Progenitor cell of endocrine pancreas (in vitro differentiated cells): Measurements from ENCODE around the gene TIGD6. TPM values are rescaled to one million over a fixed set of nuclear protein-coding genes. Genes with fewer than 3 reads are reported as not detected.

Experiments
- DNase-seq: peaks from one replicate; pipeline ENCODE4 v3.0.0; 2021; ENCODE audit warnings: low spot score; ENCODE audit not compliant: unreplicated experiment
- H3K27ac Mint-ChIP-seq: 2 replicates; pipeline ENCODE4 v1.8.0; 2021; ENCODE audit warnings: mild to moderate bottlenecking, moderate library complexity, mixed read lengths
- H3K27me3 Mint-ChIP-seq: 2 replicates; pipeline ENCODE4 v1.8.0; 2021; ENCODE audit warnings: mixed read lengths
- H3K36me3 Mint-ChIP-seq: 2 replicates; pipeline ENCODE4 v1.8.0; 2022; ENCODE audit warnings: mixed read lengths; ENCODE audit not compliant: insufficient read depth
- H3K4me1 Mint-ChIP-seq: 2 replicates; pipeline ENCODE4 v1.8.0; 2021; ENCODE audit warnings: low read depth, mixed read lengths
- H3K4me3 Mint-ChIP-seq: 2 replicates; pipeline ENCODE4 v1.8.0; 2021; ENCODE audit warnings: low read depth, mild to moderate bottlenecking, moderate library complexity, mixed read lengths
- H3K9me3 Mint-ChIP-seq: 2 replicates; pipeline ENCODE4 v1.8.0; 2021; ENCODE audit warnings: low read depth, mixed read lengths
- CTCF ChIP-seq: fragments of 200-600 bp; sonication (generic); IDR thresholded peaks from one replicate; pipeline ENCODE4 v1.5.0; 2021; ENCODE audit warnings: antibody characterized with exemption, mild to moderate bottlenecking; ENCODE audit not compliant: unreplicated experiment
- total RNA-seq: library from RNA; stranded (reverse); gene quantifications from 2 replicates; pipeline ENCODE4 v1.2.1, GENCODE V29; 2021

TIGD6 gene
- total RNA-seq, 1 donor from 2014 or later = 4.2 TPM

- H3K9me3 Mint-ChIP-seq = no peaks in the 10 kb centered on the region
- no peak for DNase-seq
- H3K36me3 Mint-ChIP-seq = peaks cover 2% of the 10 kb centered on the region
- peaks cover 21% of the 10 kb centered on the region for H3K4me1 Mint-ChIP-seq
- peak overlapping the region; percentile 86 for H3K4me3 Mint-ChIP-seq
- no peak for TF ChIP-seq CTCF
- H3K27ac Mint-ChIP-seq = peak overlapping the region; percentile 96
- H3K27me3 Mint-ChIP-seq = no peaks in the 10 kb centered on the region
Measured at GRCh38 chr5:149999359-149999758, 1.1 kb downstream of the TIGD6 start.

DNA sequence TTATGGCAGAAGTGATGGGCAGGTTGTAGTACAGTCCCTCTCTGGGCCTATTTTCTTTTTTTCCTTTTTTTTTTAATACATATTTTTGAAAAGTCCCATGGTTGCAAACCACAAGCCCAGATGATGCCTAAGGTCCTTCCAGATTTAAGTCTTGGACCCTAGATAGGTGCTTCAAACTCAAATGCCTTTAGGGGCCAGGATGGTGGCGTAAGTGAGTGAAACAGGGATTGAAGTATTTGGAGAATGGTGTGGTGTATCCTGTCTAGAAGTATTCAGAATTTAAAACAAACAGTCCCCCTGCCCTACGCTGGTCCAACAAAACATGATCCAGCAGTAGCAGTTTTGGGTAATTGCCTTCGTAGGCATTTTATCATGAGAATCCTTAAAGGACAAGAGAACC lies 2.2 kb downstream of the TIGD6 start:
- Mint-ChIP-seq H3K4me1 (peaks cover 21% of the 10 kb centered on the region), H3K27me3 (no peaks in the 10 kb centered on the region), H3K9me3 (no peaks in the 10 kb centered on the region)

DNA sequence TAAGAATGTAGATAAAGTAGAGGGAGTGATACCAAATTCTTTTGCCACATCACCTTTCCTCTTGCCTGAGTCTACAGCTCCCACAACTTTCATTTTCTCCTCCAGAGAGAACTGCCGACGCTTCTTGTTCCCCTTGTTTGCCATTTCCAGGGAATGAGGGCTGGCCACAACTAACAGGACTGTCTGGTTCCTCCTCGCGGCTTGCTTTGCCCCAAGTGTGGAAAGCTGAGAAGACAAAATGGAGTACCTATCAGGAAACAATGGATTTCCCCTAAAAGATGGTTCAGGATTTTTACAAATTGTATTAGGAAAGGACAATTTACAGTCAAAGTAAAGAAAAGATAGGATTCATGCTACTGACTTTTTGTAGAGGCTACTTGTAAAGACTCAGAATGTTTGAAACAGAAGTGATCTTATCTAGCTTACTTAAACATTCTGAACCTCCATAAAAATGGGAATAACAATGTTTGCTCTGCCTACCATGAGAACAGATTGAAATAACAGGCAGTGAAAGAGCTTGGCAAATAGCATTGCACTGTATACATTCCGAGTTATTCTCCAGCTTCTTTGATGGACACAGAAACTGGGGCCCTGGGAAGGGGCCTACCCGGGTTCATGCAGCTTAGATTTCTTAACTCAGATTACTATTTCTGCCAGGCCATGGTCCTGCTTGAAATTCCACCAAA lies 4.1 kb downstream of the TIGD6 start:
- no peak overlapping the region for H3K4me3 Mint-ChIP-seq
- no peak overlapping the region for H3K27ac Mint-ChIP-seq
- H3K9me3 Mint-ChIP-seq = no peaks in the 10 kb centered on the region
- no peak for DNase-seq
- no peak for TF ChIP-seq CTCF
- peaks cover 17% of the 10 kb centered on the region for H3K4me1 Mint-ChIP-seq
- no peaks in the 10 kb centered on the region for H3K27me3 Mint-ChIP-seq
- H3K36me3 Mint-ChIP-seq = peaks cover 2% of the 10 kb centered on the region

More for the DNA sequence above, 2.2 kb downstream of the TIGD6 start:
- Mint-ChIP-seq H3K4me3 (peak overlapping the region; percentile 39), H3K36me3 (peaks cover 2% of the 10 kb centered on the region), H3K27ac (no peak overlapping the region)
- TF ChIP-seq CTCF = no peak
- no peak for DNase-seq

DNA sequence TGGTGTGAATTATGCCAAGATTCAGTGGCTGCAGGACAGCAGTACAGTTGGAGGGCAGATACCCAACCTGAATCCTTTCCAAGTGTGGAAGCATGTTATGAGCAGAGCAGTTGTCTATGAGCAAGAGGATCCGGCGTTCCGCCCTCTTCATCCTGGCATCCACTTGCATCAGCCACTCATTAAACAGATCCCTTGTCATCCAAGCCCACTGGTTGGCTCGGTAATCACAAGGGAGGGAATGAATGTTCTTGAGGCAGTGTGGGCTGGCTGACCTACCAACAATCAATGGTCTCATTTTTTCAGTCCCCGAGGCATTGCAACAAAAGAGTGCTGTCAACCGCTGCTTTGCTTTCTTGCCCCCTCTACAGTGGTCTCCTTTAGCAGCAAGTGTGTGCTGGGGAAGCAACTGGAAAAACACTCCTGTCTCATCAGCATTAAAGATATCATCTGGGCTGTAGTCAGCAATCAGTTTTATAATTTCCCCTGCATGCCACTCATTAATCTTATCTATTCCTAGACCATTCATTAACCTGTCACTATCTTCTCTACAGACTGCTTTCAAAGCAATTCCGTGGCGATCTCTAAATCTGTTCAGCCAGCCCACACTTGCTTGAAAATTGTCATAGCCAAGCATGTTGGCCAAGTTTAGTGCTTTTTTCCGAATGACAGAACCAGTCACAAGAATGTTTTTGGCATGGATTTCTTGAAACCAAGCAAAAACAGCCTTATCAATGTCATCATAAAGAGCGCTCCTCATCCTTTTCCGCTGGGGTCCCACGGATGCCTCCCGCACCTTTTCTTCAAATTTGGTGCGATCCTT lies 4.9 kb downstream of the TIGD6 start:
- Mint-ChIP-seq H3K36me3 (peaks cover 2% of the 10 kb centered on the region), H3K4me3 (no peak overlapping the region), H3K27me3 (no peaks in the 10 kb centered on the region), H3K27ac (no peak overlapping the region), H3K9me3 (no peaks in the 10 kb centered on the region), H3K4me1 (peaks cover 17% of the 10 kb centered on the region)
- no peak for TF ChIP-seq CTCF
- DNase-seq = no peak

DNA sequence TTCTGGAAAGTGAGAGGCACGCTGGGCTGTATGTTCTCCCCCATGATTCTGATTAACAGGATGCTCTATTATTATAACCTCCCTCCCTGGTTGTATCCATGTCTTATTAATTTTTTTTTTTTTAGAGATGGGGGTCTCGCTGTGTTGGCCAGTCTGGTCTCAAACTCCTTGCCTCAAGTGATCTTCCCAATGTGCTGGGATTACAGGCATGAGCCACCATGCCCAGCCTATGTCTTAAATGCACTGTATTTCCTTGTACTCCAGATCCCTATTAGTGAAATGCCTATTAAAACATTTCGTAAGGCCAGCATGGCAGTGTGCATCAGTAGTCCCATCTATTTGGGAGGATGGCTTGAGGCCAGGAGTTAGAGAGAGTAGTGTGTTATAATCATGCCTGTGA lies 7.0 kb downstream of the TIGD6 start:
- H3K27me3 Mint-ChIP-seq = no peaks in the 10 kb centered on the region
- TF ChIP-seq CTCF = no peak

More for the DNA sequence above, 7.0 kb downstream of the TIGD6 start:
- peaks cover 2% of the 10 kb centered on the region for H3K36me3 Mint-ChIP-seq
- DNase-seq = no peak
- H3K27ac Mint-ChIP-seq = no peak overlapping the region
- H3K4me3 Mint-ChIP-seq = no peak overlapping the region
- H3K4me1 Mint-ChIP-seq = peaks cover 7% of the 10 kb centered on the region
- H3K9me3 Mint-ChIP-seq = no peaks in the 10 kb centered on the region
